NCI-H146 (cell line): ENCODE measurements around the gene RETSAT.
"Not testable (repeated sequence)": the region's sequence is repeated elsewhere in the genome, so short reads cannot be mapped to it uniquely, and the experiment has no call there.

Experiments
- DNase-seq: peaks from one replicate; lab custom pipeline; 2025; lab: John Stamatoyannopoulos, UW

Gene RETSAT

GRCh38 chr2:85354286-85355072 lies at the start of gene RETSAT, which contains the start of gene ELMOD3:
RETSAT (minus strand) TSS chr2:85354528; CDS start chr2:85354507, 21 bp downstream.
ELMOD3 (plus strand) TSS chr2:85354769; CDS start chr2:85357199, 2,430 bp downstream.
- peak; percentile 99 for DNase-seq

DNA sequence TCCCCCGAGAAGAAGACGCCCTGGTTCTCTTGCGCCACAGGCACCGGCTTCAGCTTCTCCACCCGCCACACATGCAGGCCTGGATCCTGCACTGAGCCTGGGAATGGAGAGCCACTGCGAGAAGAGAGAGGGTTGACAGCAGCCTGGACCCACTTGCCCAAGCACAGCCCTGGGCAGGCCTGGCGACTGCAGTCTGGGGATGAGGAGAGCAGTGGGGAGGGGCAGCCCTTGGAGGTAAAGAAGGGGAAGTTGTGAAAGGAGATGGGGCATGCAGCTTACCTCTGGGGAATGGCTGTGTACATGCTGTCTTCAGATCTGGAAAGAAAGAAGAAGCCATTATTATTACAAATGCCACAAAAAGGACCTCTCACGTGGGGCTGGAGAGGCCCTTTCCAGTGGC lies 47.5 kb upstream of the RETSAT start:
- no peak for DNase-seq

- DNase-seq: no peak
These were observed 47.1 kb upstream of the RETSAT start for GRCh38 chr2:85401464-85401805.

GRCh38 chr2:85400541-85401463 lies 46.5 kb upstream of the RETSAT start:
- no peak for DNase-seq

GRCh38 chr2:85400023-85400422 lies 45.7 kb upstream of the RETSAT start:
- DNase-seq: no peak

GRCh38 chr2:85399183-85399455 lies 44.8 kb upstream of the RETSAT start:
- DNase-seq: no peak

- DNase-seq: no peak
These were observed 44.3 kb upstream of the RETSAT start for GRCh38 chr2:85398426-85399182.

- no peak for DNase-seq
These were observed 43.6 kb upstream of the RETSAT start for GRCh38 chr2:85397925-85398331.

DNA sequence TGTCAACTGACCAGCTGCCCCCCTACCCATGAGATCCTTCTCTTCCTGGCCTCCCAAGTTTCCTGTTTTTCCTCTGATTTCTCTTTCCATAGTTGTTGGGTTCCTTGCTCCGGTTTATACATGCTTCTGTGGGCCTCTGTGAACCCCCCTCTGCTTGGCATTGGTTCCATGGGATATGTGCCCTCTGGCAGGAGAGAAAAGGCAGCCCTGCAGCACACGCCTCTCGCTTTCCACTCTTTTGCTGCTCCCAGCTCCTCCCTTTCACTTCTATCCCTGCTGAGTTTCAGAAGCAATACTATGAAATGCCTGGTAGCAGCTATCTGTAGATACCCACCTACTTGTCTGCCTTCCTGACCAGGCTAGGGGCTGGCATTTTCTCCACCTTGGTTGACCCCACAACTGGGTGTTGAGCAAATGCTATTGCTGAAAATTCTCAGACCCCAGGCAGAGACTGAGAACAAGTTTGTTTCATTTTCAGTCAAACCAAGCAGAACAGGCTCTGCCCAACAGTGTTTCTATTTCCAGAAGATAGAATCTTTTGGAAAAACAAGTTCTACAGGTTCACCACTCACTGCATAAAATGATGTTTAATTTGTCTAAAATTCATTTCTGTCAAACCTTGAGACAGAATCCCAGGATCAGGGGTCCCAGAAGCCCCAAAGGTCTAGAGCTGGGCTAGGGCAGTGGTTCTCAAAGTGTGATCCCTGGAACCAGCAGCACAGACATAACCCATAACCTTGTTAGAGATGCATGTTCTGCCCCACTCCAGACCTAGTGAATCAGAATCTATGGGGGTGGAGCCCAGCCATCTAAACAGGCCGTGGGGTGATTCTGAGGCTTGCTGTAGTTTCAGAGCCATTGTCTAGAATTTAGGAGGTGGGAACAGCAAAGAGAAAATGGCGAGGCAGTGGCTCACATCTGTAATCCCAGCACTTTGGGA lies 42.5 kb upstream of the RETSAT start:
- no peak for DNase-seq

DNA sequence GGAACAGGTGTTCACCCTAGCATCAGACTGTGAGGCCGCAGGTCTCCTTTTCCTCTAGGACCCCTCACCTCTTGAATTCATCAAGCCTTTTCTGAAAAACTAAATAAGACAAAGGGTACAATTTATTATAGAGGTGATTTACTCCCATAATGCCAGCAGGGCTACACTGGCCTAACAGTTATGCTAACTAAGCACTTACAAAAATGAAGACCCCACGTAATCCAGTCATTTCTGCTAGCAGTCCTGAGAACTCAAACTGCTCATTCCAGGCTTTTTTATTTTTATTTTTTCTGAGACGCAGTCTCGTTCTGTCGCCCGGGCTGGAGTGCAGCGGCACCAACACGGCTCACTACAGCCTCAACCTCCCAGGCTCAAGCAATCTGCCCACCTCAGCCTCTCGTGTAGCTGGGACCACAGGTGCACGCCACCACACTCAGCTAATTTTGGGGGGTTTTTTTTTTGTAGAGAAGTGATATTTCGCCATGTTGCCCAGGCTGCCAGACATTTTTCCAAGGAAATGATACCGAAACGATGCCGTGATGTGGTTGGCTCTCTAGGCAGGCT lies 41.7 kb upstream of the RETSAT start:
- DNase-seq: no peak

DNA sequence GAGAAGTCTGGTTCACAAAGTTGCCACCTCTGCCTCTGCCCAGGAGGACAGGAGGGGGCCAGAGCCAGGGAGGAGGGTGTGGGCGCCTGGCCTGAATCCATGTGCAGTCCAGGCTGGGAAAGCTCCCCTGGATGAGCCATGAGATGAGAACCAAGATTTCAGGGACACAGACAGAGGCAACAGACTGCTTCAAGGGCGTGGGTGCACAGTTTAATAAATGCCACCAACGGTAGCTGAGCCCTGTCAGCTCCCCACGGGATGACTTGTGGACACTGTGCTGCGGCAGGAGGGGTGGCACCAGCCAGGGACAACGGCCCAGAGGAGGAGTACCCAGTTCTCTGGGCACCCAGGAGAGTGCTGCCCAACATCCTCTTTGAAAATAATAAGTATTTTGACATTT lies 40.6 kb upstream of the RETSAT start:
- no peak for DNase-seq

GRCh38 chr2:85394261-85394681 lies 39.9 kb upstream of the RETSAT start:
- no peak for DNase-seq

DNA sequence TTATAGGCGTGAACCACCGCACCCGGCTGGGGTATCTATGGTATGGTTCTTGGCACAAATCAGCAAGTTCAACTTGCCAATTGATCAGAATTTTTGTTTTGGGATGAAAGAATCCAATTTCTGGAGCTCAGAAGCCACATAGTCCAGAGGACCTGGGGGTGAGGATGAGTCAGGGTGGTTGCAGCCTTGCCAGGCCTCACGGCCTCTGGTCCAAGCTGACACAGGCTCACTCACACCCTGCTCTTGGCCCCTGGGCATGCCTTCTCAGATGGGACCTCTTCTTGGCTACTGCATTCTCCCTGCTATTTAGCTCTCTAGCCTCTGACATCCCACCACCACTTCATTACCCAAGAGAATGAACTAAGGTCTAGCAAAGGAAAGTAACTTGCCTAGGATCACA lies 39.5 kb upstream of the RETSAT start:
- DNase-seq: no peak

DNA sequence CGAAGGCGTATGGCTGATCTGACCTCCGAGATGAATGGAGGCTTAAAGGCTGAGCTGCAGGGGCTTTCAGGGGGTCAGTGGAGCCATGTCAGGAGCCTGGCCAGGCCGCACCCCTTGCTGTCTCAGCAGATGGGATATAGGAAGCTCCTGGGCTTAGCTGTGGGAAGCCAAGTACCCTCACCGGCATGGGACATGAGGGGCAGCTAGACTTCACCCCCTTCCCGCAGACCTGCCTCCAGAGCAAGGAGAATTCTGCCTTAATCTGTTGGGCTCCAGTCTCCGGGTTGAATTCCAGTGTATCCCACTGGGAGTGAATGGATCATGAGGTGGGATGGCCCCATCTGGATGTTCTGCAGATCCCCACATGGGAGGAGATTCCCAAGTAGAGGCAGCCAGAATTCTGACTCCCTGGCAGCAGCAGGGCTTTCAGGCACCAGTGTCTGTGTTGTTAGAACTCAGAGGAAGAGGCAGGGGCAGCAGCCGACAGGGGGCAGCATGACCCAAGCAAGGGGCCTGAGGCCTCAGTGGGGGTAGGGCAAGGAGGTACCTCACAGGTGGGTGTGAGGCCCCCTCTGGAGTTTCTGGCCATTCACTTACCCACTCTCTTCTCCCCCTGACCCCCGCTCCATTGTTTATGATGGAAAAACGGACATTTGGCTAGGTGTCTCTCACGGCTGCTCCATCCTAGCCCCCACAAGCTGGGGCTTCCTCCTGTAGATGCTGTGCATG lies 36.8 kb upstream of the RETSAT start:
- DNase-seq: peak; percentile 6

DNA sequence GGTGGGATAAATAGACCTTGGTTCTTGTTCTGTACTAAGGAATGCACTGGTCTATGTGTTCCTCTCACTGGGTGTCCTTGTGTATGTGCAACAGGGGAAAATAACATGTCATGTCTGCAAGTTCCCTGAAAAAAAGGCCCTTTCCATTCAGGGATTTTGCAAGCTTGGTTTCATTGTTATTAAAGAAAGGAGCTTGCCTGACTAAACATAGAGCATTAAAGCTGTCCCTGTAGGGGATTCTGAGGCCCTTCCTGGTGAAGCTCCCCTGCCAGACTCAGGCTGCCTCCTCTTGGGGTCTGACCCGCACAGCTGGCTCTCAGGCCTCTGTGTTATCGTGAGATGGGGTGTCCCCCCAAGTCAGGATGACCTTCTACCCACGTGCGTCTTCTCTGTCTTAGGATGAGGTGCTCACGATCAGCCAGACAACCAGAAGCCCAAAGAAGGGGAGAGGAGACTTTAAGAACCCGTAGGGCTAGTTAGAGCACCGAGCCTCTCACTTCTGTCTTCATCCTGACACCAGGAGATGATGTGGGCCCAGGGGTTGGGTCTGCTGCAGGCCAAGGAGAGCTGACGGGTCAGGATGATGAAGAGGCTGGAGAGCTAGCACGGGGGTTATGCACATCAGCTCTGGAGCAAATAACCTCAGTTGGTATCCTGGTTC lies 34.7 kb upstream of the RETSAT start:
- no peak for DNase-seq

GRCh38 chr2:85387754-85388153 lies 33.4 kb upstream of the RETSAT start:
- no peak for DNase-seq

DNA sequence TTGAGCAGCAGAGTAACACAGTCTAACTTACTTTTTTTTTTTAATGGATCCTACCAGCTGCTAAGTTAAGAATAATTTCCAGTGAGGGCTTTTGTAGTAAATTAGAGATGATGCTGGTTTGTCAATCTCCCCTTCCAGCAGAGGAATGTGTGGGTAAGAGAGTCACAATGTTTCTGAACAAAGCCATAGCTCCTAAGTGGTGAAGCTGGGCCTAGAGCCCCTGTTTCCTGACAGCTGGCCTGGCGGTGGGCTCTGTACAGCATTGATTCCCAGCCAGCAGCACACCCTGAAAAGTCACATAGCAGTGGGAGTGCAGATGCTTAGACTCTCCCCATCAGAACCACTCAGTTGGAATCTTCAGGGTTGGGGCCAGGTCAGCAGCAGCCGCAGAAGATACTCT lies 31.4 kb upstream of the RETSAT start:
- DNase-seq: no peak

DNA sequence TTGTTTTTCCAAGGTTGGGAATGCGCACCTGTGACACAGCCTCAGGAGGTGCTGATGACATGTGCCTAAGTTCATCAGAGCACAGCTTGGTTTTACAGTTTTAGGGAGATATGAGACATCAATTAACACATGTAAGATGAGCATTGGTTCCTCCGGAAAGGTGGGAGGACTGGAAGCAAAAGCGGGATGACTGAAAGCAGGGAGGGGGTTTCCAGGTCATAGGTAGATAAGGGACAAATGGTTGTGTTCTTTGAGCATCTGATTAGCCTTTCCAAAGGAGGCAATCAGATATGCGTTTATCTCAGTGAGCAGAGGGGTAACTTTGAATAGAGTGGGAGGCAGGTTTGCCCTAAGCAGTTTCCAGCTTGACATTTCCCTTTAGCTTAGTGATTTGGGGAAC lies 29.5 kb upstream of the RETSAT start:
- DNase-seq: no peak

GRCh38 chr2:85383151-85383550 lies 28.8 kb upstream of the RETSAT start:
- DNase-seq: not testable (repeated sequence)

DNA sequence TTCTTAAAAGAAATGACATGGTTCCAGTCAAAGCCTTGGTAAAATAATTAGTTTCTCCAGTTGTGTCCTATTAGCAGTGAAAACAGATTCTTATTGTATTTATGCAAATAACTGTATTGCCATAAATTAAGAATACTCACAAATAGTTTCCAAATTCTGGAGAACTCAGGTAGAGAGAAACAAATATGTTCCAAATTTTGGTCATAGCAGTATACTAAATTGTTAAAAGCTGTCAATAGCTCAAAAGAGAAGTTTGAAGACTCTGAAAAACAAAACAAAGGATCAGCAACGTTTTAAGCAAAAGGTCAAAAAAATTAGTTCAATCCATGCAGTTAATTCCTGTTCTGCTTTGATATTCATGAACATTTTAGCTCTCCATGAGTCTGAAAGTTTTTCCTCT lies 25.7 kb upstream of the RETSAT start:
- DNase-seq: no peak
